ENCODE data around the gene SLC25A21.

DNA sequence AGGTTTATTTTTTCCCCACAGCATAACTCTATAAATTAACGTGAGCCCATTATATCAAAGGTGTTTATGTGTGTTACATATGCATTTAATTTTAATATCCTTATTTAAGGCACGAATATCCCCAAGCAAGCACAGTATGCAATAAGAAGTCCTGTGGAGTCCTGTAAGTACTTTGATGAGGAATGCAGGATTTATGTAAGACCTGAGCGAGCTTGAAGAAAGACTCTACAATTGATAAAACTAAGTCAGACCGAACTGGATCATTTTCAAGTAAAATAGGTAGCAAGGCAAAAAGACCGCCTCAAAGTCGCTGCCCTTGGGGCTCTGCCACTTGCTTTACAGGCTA, 755 bp downstream of the SLC25A21 start:
- TF ChIP-seq POLR2AphosphoS5 (IDR thresholded peaks at IDR 0.05; ENCODE audit: low read depth, low read length) = no peak
- TF ChIP-seq POLR2A (IDR thresholded peaks at IDR 0.05; ENCODE audit: low read depth, low read length) = no peak
- TF ChIP-seq TAF1 (IDR thresholded peaks at IDR 0.05; ENCODE audit: borderline replicate concordance, low read depth, low read length) = no peak
